CD14-positive monocyte (primary cell): ENCODE data around the gene PADI2. TPM values are rescaled to one million over a fixed set of nuclear protein-coding genes. Genes with fewer than 3 reads are reported as not detected.

Experiments
- DNase-seq, 3 donors: peaks; one replicate each; pipeline ENCODE4 v3.0.0-alpha.2; 2011 to 2022
- H2AFZ ChIP-seq: 2 replicates; pipeline ENCODE4 v1.6.0; 2012; ENCODE audit warnings: mild to moderate bottlenecking, low read depth, low read length, inconsistent platforms; ENCODE audit not compliant: insufficient read depth, poor library complexity, severe bottlenecking
- H3K27ac ChIP-seq, 2 donors: 1 replicate in 1 of 2; 2 replicates in 1 of 2; pipeline ENCODE4 v1.5.1; 2012 to 2013; ENCODE audit warnings: low read length in 2 of 2, control low read depth in 1 of 2, inconsistent platforms in 1 of 2, low read depth in 1 of 2, mild to moderate bottlenecking in 1 of 2
- H3K27me3 ChIP-seq, 2 donors: one replicate each; pipeline versions ENCODE4 v1.6.0 to v1.6.1; 2011 to 2013; ENCODE audit warnings: low read length in 2 of 2; ENCODE audit not compliant: control insufficient read depth in 2 of 2, insufficient read depth in 2 of 2
- H3K36me3 ChIP-seq, 2 donors: replicated peaks in 1 of 2; 1 replicate in 1 of 2; 2 replicates in 1 of 2; pipeline versions ENCODE4 v1.5.1 to v1.6.1; 2012 to 2013; ENCODE audit warnings: low read length in 2 of 2, control low read depth in 1 of 2, inconsistent platforms in 1 of 2, mild to moderate bottlenecking in 1 of 2; ENCODE audit not compliant: insufficient read depth in 2 of 2, control insufficient read depth in 1 of 2
- H3K4me1 ChIP-seq, 2 donors: 1 replicate in 1 of 2; 2 replicates in 1 of 2; pipeline versions ENCODE4 v1.5.1 to v1.6.1; 2012 to 2013; ENCODE audit warnings: low read length in 2 of 2, control low read depth in 1 of 2, inconsistent platforms in 1 of 2, mild to moderate bottlenecking in 1 of 2, moderate library complexity in 1 of 2; ENCODE audit not compliant: insufficient read depth in 2 of 2, control insufficient read depth in 1 of 2
- H3K4me2 ChIP-seq: replicated peaks from 2 replicates; pipeline ENCODE3; 2012; ENCODE audit warnings: low read length, moderate library complexity, mild to moderate bottlenecking; ENCODE audit not compliant: poor library complexity, severe bottlenecking; ENCODE audit errors: extremely low read depth
- H3K4me3 ChIP-seq, 3 experiments: fragments of 200-600 bp in 1 of 3; sonication (generic) in 1 of 3; replicated peaks in 1 of 3; 1 replicate in 2 of 3; 2 replicates in 1 of 3; pipeline ENCODE4 v1.5.1; 2011 to 2013; ENCODE audit warnings: low read length in 3 of 3, mild to moderate bottlenecking in 3 of 3, control low read depth in 2 of 3, low read depth in 2 of 3, inconsistent platforms in 1 of 3, moderate library complexity in 1 of 3
- H3K79me2 ChIP-seq: 2 replicates; pipeline ENCODE4 v1.6.0; 2012; ENCODE audit warnings: mild to moderate bottlenecking, control low read depth, inconsistent platforms, low read length, moderate library complexity; ENCODE audit not compliant: insufficient read depth
- H3K9ac ChIP-seq: 2 replicates; pipeline ENCODE4 v1.6.0; 2017; ENCODE audit warnings: low read length, mild to moderate bottlenecking; ENCODE audit not compliant: insufficient read depth, poor library complexity, severe bottlenecking
- H3K9me3 ChIP-seq, 2 donors: replicated peaks in 1 of 2; 1 replicate in 1 of 2; 2 replicates in 1 of 2; pipeline versions ENCODE4 v1.5.1 to v1.6.1; 2012 to 2013; ENCODE audit warnings: low read length in 2 of 2, control low read depth in 1 of 2; ENCODE audit not compliant: control insufficient read depth in 1 of 2, insufficient read depth in 1 of 2
- H4K20me1 ChIP-seq: 2 replicates; pipeline ENCODE4 v1.6.0; 2012; ENCODE audit warnings: mild to moderate bottlenecking, low read length, control low read depth, moderate library complexity; ENCODE audit not compliant: insufficient read depth
- H3K27ac Mint-ChIP-seq, 7 donors: one replicate each; pipeline ENCODE4 v1.8.0; 2020; ENCODE audit warnings: mild to moderate bottlenecking in 7 of 7, mixed read lengths in 7 of 7, moderate library complexity in 6 of 7, inconsistent platforms in 2 of 7
- H3K27me3 Mint-ChIP-seq, 3 donors: one replicate each; pipeline ENCODE4 v1.8.0; 2021 to 2022; ENCODE audit warnings: low read depth in 3 of 3, mild to moderate bottlenecking in 3 of 3, mixed read lengths in 3 of 3, moderate library complexity in 3 of 3, inconsistent platforms in 1 of 3
- H3K36me3 Mint-ChIP-seq, 2 donors: one replicate each; pipeline ENCODE4 v1.8.0; 2020; ENCODE audit warnings: mixed read lengths in 2 of 2, inconsistent platforms in 1 of 2, mild to moderate bottlenecking in 1 of 2
- H3K4me1 Mint-ChIP-seq: one replicate; pipeline ENCODE4 v1.8.0; 2020; ENCODE audit warnings: mild to moderate bottlenecking, mixed read lengths
- H3K4me3 Mint-ChIP-seq, 2 donors: one replicate each; pipeline ENCODE4 v1.8.0; 2020; ENCODE audit warnings: mild to moderate bottlenecking in 2 of 2, mixed read lengths in 2 of 2, moderate library complexity in 1 of 2
- H3K9me3 Mint-ChIP-seq, 7 donors: one replicate each; pipeline ENCODE4 v1.8.0; 2020 to 2022; ENCODE audit warnings: mixed read lengths in 7 of 7, mild to moderate bottlenecking in 6 of 7, moderate library complexity in 6 of 7, inconsistent platforms in 2 of 7
- WGBS: methylation state at CpG from one replicate; pipeline ENCODE4 v1.1.5; 2013; ENCODE audit warnings: missing lambda C conversion rate; ENCODE audit not compliant: insufficient coverage; 5-methylcytosine and 5-hydroxymethylcytosine counted together
- intact Hi-C, 2 donors: fragments of 100-400 bp; cut with micrococcal nuclease; formaldehyde crosslinking; loops; one replicate each; pipeline versions ENCODE4 v1.15.0 to v1.15.1; 2023
- polyA plus RNA-seq, 3 donors: library from polyadenylated mRNA; depleted of rRNA in 1 of 3; unstranded in 2 of 3; stranded (reverse) in 1 of 3; fragments of 300-500 nt in 2 of 3; fragments of >200 nt in 1 of 3; fragmentation: Illumina TruSeq in 2 of 3; gene quantifications; 1 replicate in 2 of 3; 2 replicates in 1 of 3; pipeline ENCODE4 v1.2.3, GENCODE V29; 2012 to 2021
- TF ChIP-seq, protein P1 (sequence below): fragments of 200-600 bp; IDR thresholded peaks from one replicate; pipeline ENCODE4 v1.8.0; 2022; ENCODE audit warnings: antibody characterized with exemption, mild to moderate bottlenecking

Gene PADI2
- polyA plus RNA-seq, 3 donors, result 18.6 to 61.7 (median 32.6) TPM

DNA sequence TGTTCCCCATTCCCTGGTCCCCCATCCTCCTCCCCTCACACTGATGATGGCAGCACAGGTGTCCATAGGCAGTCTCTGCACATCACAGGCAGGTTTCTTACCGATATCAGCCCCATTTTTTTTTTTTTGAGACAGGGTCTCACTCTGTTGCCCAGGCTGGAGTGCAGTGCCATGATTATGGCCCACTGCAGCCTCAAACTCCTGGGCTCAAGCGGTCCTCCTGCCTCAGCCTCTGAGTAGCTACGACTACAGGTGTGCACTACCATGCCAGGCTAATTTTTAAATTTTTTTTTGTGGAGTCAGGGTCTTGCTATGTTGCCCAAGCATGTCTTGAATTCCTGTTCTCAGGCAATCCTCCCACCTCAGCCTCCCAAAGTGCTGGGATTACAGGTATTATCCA is 36.5 kb downstream of the PADI2 start:
- peaks cover 64 to 76% of the 10 kb centered on the region in 2 donors for H3K36me3 ChIP-seq
- WGBS, result 78% methylated on average over 1 of the region's 3 CpGs
- intact Hi-C loops, result no loop called here

DNA sequence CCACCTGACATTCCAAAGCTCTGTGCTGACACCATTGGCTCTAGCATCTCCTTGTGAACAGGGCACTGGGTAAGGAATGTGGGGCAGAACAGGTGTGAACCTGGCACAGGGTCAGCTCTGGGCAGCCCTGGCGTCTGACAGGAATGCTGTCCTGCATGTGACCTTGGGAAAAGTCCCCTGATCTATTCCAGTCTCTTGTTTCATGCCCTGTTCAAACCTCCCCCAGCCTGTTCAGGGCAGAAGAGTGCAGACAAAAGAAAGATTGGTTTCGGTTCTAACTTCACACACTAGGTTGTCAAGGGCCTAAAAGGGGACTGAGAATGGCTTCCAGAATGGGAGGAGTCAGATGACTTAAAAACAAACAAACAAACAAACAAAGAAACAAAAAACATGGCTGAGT is 37.8 kb downstream of the PADI2 start:
- H3K4me3 ChIP-seq, result no peak overlapping the region
- H3K27me3 ChIP-seq, result no peaks in the 10 kb centered on the region
- Mint-ChIP-seq H3K27me3 (peaks cover 0 to 6% (median 1%) of the 10 kb centered on the region in 3 donors), H3K4me3 (no peak overlapping the region), H3K4me1 (peaks cover 55% of the 10 kb centered on the region), H3K27ac (peak overlapping the region; percentile 63 to 90 (median 79)), H3K9me3 (peaks cover 0 to 3% (median 0%) of the 10 kb centered on the region in 7 donors), H3K36me3 (peaks cover 64 to 90% of the 10 kb centered on the region in 2 donors)
- no peaks in the 10 kb centered on the region for H3K9me3 ChIP-seq
- H4K20me1 ChIP-seq, result no peaks in the 10 kb centered on the region
- H3K79me2 ChIP-seq, result no peaks in the 10 kb centered on the region
- no peak overlapping the region for H3K4me2 ChIP-seq
- intact Hi-C loops, result no loop called here
- no peak overlapping the region for H3K9ac ChIP-seq
- H3K36me3 ChIP-seq, result peaks cover 64 to 75% of the 10 kb centered on the region in 2 donors
- peak overlapping the region; percentile 49 to 69 for H3K27ac ChIP-seq
- TF ChIP-seq, protein P1, sequence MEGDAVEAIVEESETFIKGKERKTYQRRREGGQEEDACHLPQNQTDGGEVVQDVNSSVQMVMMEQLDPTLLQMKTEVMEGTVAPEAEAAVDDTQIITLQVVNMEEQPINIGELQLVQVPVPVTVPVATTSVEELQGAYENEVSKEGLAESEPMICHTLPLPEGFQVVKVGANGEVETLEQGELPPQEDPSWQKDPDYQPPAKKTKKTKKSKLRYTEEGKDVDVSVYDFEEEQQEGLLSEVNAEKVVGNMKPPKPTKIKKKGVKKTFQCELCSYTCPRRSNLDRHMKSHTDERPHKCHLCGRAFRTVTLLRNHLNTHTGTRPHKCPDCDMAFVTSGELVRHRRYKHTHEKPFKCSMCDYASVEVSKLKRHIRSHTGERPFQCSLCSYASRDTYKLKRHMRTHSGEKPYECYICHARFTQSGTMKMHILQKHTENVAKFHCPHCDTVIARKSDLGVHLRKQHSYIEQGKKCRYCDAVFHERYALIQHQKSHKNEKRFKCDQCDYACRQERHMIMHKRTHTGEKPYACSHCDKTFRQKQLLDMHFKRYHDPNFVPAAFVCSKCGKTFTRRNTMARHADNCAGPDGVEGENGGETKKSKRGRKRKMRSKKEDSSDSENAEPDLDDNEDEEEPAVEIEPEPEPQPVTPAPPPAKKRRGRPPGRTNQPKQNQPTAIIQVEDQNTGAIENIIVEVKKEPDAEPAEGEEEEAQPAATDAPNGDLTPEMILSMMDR, result no peak
- no peak for DNase-seq
- no peak overlapping the region for H2AFZ ChIP-seq
- H3K4me1 ChIP-seq, result peaks cover 21 to 29% of the 10 kb centered on the region in 2 donors
- WGBS, result 91% methylated on average over 1 of the region's 2 CpGs

More for the DNA sequence above, 36.5 kb downstream of the PADI2 start:
- no peak for DNase-seq
- Mint-ChIP-seq H3K4me3 (no peak overlapping the region), H3K27me3 (peaks cover 0 to 6% (median 0%) of the 10 kb centered on the region in 3 donors), H3K4me1 (peaks cover 54% of the 10 kb centered on the region), H3K27ac (peak overlapping the region; percentile 15 to 90 (median 79)), H3K36me3 (peaks cover 55 to 87% of the 10 kb centered on the region in 2 donors), H3K9me3 (peaks cover 0 to 3% (median 0%) of the 10 kb centered on the region in 7 donors)
- Histone ChIP-seq H2AFZ (no peak overlapping the region), H3K4me3 (no peak overlapping the region), H4K20me1 (no peaks in the 10 kb centered on the region), H3K79me2 (no peaks in the 10 kb centered on the region), H3K27me3 (no peaks in the 10 kb centered on the region), H3K9me3 (no peaks in the 10 kb centered on the region), H3K27ac (peak overlapping the region; percentile 49 to 69), H3K4me1 (peaks cover 21 to 29% of the 10 kb centered on the region in 2 donors), H3K9ac (no peak overlapping the region), H3K4me2 (peak overlapping the region; percentile 11)
- TF ChIP-seq, protein P1, result no peak
